Naive thymus-derived CD8-positive, alpha-beta T cell (primary cell): ENCODE results near the gene LPGAT1. TPM values are rescaled to one million over a fixed set of nuclear protein-coding genes. Genes with fewer than 3 reads are reported as not detected.
A peak's percentile ranks its signal among the peaks of the same experiment; 100 is the strongest.
"Not testable (repeated sequence)": the region's sequence is repeated elsewhere in the genome, so short reads cannot be mapped to it uniquely, and the experiment has no call there.

Source experiments
- ATAC-seq, 2 donors: fragments of 150-1000 bp; cut with Tn5 transposase in 1 of 2; sonication (Bioruptor Pico), chemical (Tn5 transposase) in 1 of 2; 1 replicate in 1 of 2; 2 replicates in 1 of 2; pipeline ENCODE4 v1.10.0; 2021; ENCODE audit warnings: mild to moderate bottlenecking in 2 of 2, moderate library complexity in 2 of 2
- POLR2A ChIA-PET: fragments of 350-600 bp; sonication (Branson Sonifier 250); formaldehyde crosslinking; loops from one replicate; lab custom pipeline; 2021; ENCODE audit warnings: antibody characterized with exemption; lab: Charles Lee
- DNase-seq, 10 donors: peaks; one replicate each; pipeline versions ENCODE4 v3.0.0 to v3.0.0-alpha.2; 2020 to 2022
- H3K27ac Mint-ChIP-seq, 10 donors: one replicate each; pipeline ENCODE4 v1.8.0; 2020 to 2022; ENCODE audit warnings: mild to moderate bottlenecking in 10 of 10, mixed read lengths in 10 of 10, moderate library complexity in 4 of 10, inconsistent platforms in 1 of 10
- H3K27me3 Mint-ChIP-seq, 5 donors: one replicate each; pipeline ENCODE4 v1.8.0; 2021 to 2022; ENCODE audit warnings: mixed read lengths in 5 of 5
- H3K36me3 Mint-ChIP-seq, 3 donors: one replicate each; pipeline ENCODE4 v1.8.0; 2020 to 2022; ENCODE audit warnings: mixed read lengths in 3 of 3, mild to moderate bottlenecking in 2 of 3, inconsistent platforms in 1 of 3
- H3K4me1 Mint-ChIP-seq, 4 donors: one replicate each; pipeline ENCODE4 v1.8.0; 2021 to 2022; ENCODE audit warnings: mixed read lengths in 4 of 4
- H3K4me3 Mint-ChIP-seq, 10 donors: one replicate each; pipeline ENCODE4 v1.8.0; 2020 to 2022; ENCODE audit warnings: mild to moderate bottlenecking in 10 of 10, mixed read lengths in 10 of 10, moderate library complexity in 6 of 10, inconsistent platforms in 1 of 10
- H3K9me3 Mint-ChIP-seq, 9 donors: one replicate each; pipeline ENCODE4 v1.8.0; 2020 to 2022; ENCODE audit warnings: mixed read lengths in 9 of 9, mild to moderate bottlenecking in 3 of 9, inconsistent platforms in 1 of 9, moderate library complexity in 1 of 9
- polyA plus RNA-seq, 3 donors: library from polyadenylated mRNA; unstranded; fragments of 300-500 nt; fragmentation: Illumina TruSeq; gene quantifications; one replicate each; pipeline ENCODE4 v1.2.3, GENCODE V29; 2021
- total RNA-seq, 8 experiments: library from RNA in 2 of 8; stranded (reverse) in 2 of 8; gene quantifications; one replicate each; pipeline ENCODE4 v1.2.3 and lab custom pipeline; 2021 to 2026

The LPGAT1 gene
- total and polyA plus RNA-seq, 5 experiments from 2014 or later = 6.1 to 21.0 (median 15.7) TPM

DNA sequence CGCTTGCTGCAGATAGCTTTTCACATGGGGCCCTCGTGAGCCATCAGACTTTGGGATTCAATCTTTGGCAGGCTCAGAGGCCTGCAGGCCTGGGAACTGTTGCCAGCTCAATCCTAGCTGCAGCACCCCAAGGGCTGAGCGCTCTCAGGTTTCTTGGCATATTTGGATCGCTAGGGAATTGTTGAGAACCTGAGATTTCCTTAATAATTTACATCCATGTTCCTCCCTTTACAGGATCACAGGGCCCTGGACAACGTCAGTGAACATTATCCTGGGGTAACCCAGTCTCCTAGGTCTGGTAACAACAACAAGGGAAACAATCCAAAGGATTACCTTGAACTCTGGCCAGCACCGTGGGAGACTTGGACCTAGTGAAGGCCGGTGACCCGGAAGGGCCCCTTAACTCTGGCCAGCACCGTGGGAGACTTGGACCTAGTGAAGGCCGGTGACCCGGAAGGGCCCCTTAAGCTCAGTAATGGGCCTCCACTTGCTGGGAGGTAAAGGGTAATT is 105.8 kb downstream of the LPGAT1 start:
- Mint-ChIP-seq H3K27ac (no peak overlapping the region), H3K4me1 (no peaks in the 10 kb centered on the region), H3K4me3 (no peak overlapping the region), H3K27me3 (peaks cover 0 to 2% (median 0%) of the 10 kb centered on the region in 5 donors), H3K36me3 (no peaks in the 10 kb centered on the region), H3K9me3 (peaks cover 0 to 7% (median 0%) of the 10 kb centered on the region in 9 donors)
- no peak for ATAC-seq
- POLR2A ChIA-PET = no interaction called here
- DNase-seq = no peak

DNA sequence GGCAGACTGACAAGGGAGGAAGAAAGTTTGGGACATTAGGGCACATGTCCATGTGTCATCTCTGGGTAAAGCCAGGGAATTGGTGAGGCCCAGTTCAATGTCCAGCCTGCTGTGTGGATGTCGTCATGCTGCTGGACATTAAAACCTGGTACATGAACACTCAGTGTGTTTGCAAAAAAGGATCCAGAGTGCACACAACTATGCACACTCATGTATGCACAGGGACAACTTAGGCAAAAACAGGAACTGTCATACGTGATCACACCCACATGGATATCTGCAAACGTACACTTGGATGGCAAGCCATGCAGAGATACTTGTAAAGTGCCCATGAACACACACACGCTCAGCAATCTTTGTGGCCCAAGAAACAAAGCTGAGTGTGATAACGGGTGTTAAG is 107.3 kb downstream of the LPGAT1 start:
- DNase-seq (no peak), ATAC-seq (no peak)
- POLR2A ChIA-PET = interaction anchor here (0.5 kb wide), 1 partner anchor 139 kb away, joined by 5 read pairs; no protein-coding TSS in a partner anchor
- Mint-ChIP-seq H3K27ac (no peak overlapping the region), H3K4me3 (no peak overlapping the region), H3K4me1 (no peaks in the 10 kb centered on the region), H3K27me3 (peaks cover 0 to 2% (median 0%) of the 10 kb centered on the region in 5 donors), H3K36me3 (no peaks in the 10 kb centered on the region), H3K9me3 (peaks cover 0 to 9% (median 0%) of the 10 kb centered on the region in 9 donors)

DNA sequence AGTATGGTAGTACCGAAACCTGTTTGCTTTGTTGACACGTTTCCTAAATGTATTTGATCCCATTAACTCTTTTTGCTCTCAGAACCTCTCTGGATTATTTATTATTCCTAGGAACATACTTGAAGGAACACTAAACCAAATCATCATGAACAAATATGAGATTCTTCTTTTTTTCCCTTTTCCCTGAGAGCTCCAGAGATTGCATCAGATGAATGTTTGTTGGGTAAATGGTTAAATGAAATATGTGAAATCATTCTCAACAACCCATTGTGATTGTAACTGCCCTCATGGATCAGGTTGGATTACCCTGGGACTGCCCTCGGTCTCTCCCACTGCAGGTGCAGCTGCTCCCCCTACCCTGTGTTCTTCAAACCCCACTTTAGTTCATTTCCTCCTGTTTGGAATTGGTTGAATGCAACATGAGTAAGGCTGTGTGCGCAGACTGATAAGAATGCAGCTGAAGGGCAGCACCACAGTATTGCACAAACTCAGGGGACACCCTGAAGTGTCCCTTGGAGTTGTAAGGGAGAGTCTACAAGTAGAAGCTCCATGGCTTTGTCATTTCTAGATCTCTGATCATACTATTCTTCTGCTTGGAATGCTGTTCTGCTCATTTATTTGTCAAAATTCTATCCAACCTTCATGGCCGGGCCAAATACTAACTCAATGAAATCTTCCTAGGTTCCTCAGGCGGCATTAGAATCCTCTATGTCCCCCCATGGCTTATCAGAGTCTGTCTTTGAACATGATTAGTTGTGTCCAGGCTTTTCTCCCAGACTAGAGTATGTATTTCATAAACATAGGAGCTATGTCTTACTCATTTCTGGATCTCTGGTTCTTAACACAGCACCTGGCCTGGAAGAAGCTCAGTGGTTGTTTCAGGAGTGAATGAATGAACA is 108.0 kb downstream of the LPGAT1 start:
- Mint-ChIP-seq H3K4me3 (no peak overlapping the region), H3K27ac (no peak overlapping the region), H3K9me3 (peaks cover 0 to 9% (median 0%) of the 10 kb centered on the region in 9 donors), H3K36me3 (no peaks in the 10 kb centered on the region), H3K27me3 (peaks cover 0 to 2% (median 0%) of the 10 kb centered on the region in 5 donors), H3K4me1 (no peaks in the 10 kb centered on the region)
- ATAC-seq (no peak), DNase-seq (no peak)
- POLR2A ChIA-PET = interaction anchor here (0.5 kb wide), 1 partner anchor 139 kb away, joined by 5 read pairs; no protein-coding TSS in a partner anchor

DNA sequence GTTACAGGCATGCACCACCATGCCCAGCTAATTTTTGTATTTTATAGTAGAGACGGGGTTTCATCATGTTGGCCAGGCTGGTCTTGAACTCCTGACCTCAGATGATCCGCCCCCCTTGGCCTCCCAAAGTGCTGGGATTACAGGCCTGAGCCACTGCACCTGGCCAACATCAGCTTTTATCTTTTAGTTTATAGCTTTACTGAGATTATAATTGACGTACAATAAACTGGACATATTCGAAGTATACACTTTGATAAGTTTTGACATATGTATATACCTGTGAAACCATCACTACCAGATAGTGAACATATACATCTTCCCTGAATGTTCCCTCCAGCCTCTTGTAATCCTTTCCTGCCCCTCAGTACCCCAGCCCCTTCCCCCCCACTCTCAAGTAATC is 114.0 kb downstream of the LPGAT1 start:
- H3K4me1 Mint-ChIP-seq, H3K9me3 Mint-ChIP-seq, DNase-seq, H3K27me3 Mint-ChIP-seq, H3K4me3 Mint-ChIP-seq, POLR2A ChIA-PET, ATAC-seq, H3K36me3 Mint-ChIP-seq, H3K27ac Mint-ChIP-seq: not testable (repeated sequence)

DNA sequence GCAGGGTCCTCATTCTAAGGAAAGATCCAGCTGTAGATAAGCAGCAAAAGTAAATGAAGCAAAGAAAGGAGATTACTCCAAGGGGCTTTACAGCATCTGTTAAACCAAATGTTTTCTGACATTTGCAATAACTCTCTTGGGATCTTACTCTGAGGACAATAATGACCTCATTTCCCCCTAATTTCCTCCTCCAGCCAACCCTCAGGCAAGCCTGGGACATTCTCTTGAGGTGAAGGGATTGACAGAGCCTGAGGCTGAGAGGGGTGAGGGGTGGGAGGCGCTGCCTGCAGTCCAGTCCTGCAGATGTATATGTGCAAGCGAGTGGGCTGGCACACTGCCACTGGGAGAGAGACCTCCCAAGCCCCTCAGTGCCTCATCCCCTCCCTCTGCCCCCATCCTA is 114.6 kb downstream of the LPGAT1 start:
- Mint-ChIP-seq H3K4me3 (no peak overlapping the region), H3K27ac (no peak overlapping the region)

DNA sequence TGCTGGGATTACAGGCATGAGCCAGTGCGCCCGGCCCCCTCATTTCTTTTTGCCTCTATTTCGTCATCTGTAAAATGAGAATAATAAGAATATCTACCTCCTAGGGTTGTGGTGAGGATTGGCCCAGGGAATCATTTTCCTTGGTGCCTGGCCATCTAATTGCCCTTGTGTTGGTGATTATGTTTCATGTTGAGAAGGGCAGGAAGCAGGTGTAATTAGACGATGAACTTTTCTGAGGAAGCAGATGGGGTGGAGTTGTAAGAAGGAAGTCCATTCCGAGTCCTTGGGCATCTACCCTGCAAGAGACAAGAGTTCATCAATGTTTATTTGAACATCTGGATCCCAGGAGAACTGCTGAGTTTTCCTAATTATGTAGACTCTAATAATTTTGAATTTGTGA is 116.4 kb downstream of the LPGAT1 start:
- POLR2A ChIA-PET = no interaction called here
- no peak overlapping the region for H3K4me3 Mint-ChIP-seq
- H3K4me1 Mint-ChIP-seq = no peaks in the 10 kb centered on the region
- ATAC-seq = no peak
- DNase-seq = no peak
- H3K9me3 Mint-ChIP-seq = no peaks in the 10 kb centered on the region
- H3K27ac Mint-ChIP-seq = no peak overlapping the region
- H3K27me3 Mint-ChIP-seq = no peaks in the 10 kb centered on the region
- no peaks in the 10 kb centered on the region for H3K36me3 Mint-ChIP-seq

More for the DNA sequence above, 114.6 kb downstream of the LPGAT1 start:
- DNase-seq (no peak), ATAC-seq (no peak)
- Mint-ChIP-seq H3K9me3 (peaks cover 0 to 6% (median 0%) of the 10 kb centered on the region in 9 donors), H3K27me3 (no peaks in the 10 kb centered on the region), H3K4me1 (no peaks in the 10 kb centered on the region), H3K36me3 (no peaks in the 10 kb centered on the region)
- POLR2A ChIA-PET = no interaction called here

- ATAC-seq = no peak
- no peaks in the 10 kb centered on the region for H3K9me3 Mint-ChIP-seq
These were observed 117.3 kb downstream of the LPGAT1 start for GRCh38 chr1:211713231-211713630.

DNA sequence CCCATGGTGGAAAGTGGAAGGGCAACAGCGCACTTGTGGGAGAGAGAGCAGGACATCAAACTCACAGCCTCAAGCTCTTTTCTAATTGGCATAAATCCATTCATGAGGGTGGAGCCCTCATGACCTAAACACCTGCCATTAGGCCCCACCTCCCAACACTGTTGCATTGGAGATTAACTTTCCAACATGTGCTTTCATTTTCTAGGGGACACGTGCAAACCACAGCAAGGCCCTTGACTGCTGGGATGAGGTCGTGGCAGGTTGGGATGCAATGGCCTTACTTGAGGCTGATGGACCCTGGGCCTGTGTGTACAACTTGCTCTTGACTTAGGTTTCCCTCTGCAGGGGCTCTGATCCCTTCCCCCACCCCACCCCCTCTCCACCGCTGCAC is 119.3 kb downstream of the LPGAT1 start:
- H3K36me3 Mint-ChIP-seq = no peaks in the 10 kb centered on the region

More at GRCh38 chr1:211713231-211713630, 117.3 kb downstream of the LPGAT1 start:
- H3K4me1 Mint-ChIP-seq = no peaks in the 10 kb centered on the region
- DNase-seq = no peak
- no peaks in the 10 kb centered on the region for H3K36me3 Mint-ChIP-seq
- no peaks in the 10 kb centered on the region for H3K27me3 Mint-ChIP-seq
- no peak overlapping the region for H3K4me3 Mint-ChIP-seq
- POLR2A ChIA-PET = no interaction called here
- no peak overlapping the region for H3K27ac Mint-ChIP-seq

DNA sequence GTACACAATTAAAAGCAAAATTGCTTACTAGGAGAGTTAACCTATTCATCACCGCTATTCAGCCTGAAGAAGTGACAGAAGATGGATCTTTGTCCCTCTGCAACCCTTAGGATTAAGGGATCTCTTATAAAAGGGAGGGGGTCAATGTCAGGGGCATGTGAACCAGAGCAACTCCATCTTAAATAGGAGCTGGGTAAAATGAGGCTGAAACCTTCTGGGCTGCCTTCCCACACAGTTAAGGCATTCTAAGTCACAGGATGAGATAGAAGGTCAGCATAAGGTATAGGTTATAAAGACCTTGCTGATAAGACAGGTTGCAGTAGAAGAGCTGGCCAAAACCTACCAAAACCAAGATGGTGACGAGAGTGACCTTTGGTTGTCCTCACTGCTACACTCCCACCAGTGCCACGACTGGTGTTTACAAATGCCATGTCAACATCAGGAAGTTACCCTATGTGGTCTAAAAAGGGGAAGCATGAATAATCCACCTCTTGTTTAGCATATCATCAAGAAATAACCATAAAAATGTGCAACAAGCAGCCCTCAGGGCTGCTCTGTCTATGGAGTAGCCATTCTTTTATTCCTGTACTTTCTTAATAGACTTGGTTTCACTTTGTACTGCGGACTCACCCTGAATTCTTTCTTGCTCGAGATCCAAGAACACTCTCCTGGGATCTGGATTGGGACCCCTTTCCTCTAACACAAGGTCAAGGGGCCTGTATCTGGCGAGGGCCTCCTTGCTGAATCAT is 119.8 kb downstream of the LPGAT1 start:
- DNase-seq (no peak), ATAC-seq (no peak)
- POLR2A ChIA-PET = interaction anchor here (0.7 kb wide), 1 partner anchor 72 kb away, joined by 3 read pairs; no protein-coding TSS in a partner anchor
- no peaks in the 10 kb centered on the region for H3K4me1 Mint-ChIP-seq
- no peak overlapping the region for H3K4me3 Mint-ChIP-seq
- peak overlapping the region in 1 of 10 donors; percentile 13 for H3K27ac Mint-ChIP-seq
- no peaks in the 10 kb centered on the region for H3K27me3 Mint-ChIP-seq
- H3K9me3 Mint-ChIP-seq = no peaks in the 10 kb centered on the region
- no peaks in the 10 kb centered on the region for H3K36me3 Mint-ChIP-seq

More for the DNA sequence above, 119.3 kb downstream of the LPGAT1 start:
- ATAC-seq = no peak
- H3K4me3 Mint-ChIP-seq = no peak overlapping the region
- no peaks in the 10 kb centered on the region for H3K27me3 Mint-ChIP-seq
- H3K4me1 Mint-ChIP-seq = no peaks in the 10 kb centered on the region
- DNase-seq = no peak
- POLR2A ChIA-PET = no interaction called here
- no peak overlapping the region for H3K27ac Mint-ChIP-seq
- H3K9me3 Mint-ChIP-seq = no peaks in the 10 kb centered on the region

DNA sequence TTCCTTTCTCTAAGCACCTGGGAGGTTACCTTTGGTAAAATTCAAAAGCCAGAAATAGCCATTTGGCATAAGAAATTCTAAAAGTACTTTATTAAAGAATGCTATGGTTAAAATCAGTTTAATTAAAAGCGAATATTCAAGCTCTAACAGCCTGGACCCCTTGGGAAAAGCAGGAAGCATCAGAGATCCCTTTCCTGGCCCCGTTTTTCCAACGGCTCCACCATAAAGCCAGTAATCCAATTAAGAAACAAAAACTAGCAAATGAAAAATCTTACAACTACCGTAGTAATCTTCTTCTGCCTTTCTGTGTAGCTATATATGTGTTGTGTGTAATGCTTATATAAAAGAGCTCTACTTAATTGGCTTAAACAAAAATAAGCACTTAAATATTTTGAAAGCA is 121.6 kb downstream of the LPGAT1 start:
- Mint-ChIP-seq H3K4me1 (no peaks in the 10 kb centered on the region), H3K9me3 (no peaks in the 10 kb centered on the region), H3K36me3 (no peaks in the 10 kb centered on the region), H3K27me3 (no peaks in the 10 kb centered on the region), H3K4me3 (no peak overlapping the region), H3K27ac (no peak overlapping the region)
- POLR2A ChIA-PET = no interaction called here
- ATAC-seq (no peak), DNase-seq (no peak)

DNA sequence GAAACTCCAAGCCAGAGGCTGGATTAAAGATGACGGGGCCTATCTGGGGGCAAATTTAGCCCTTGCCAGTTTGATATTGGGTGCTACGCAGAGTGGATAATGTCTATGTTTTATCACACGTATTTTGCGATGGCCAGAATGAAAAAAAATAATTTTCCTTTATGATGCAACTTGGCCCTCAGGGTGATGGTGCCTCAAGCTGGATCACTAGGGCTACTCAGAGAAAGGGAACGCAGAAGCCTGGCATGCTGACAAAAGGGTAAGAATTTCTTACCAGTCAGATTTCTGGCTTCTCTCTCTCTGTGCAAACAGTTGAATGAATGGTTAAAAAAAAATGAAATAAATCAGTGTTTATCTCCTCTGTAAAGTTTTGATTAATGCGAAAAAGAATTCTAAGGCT is 122.6 kb downstream of the LPGAT1 start:
- DNase-seq (no peak), ATAC-seq (no peak)
- H3K4me1 Mint-ChIP-seq = no peaks in the 10 kb centered on the region
- H3K36me3 Mint-ChIP-seq = no peaks in the 10 kb centered on the region
- no peak overlapping the region for H3K4me3 Mint-ChIP-seq
- H3K9me3 Mint-ChIP-seq = no peaks in the 10 kb centered on the region
- POLR2A ChIA-PET = no interaction called here
- no peaks in the 10 kb centered on the region for H3K27me3 Mint-ChIP-seq
- no peak overlapping the region for H3K27ac Mint-ChIP-seq

- H3K27ac Mint-ChIP-seq = no peak overlapping the region
- H3K9me3 Mint-ChIP-seq = no peaks in the 10 kb centered on the region
- POLR2A ChIA-PET = interaction anchor here (0.6 kb wide), 1 partner anchor 201 kb away, joined by 3 read pairs; no protein-coding TSS in a partner anchor
- no peaks in the 10 kb centered on the region for H3K36me3 Mint-ChIP-seq
- no peak for DNase-seq
- H3K4me1 Mint-ChIP-seq = peaks cover 0 to 1% (median under 1%) of the 10 kb centered on the region in 4 donors
- no peak overlapping the region for H3K4me3 Mint-ChIP-seq
- no peaks in the 10 kb centered on the region for H3K27me3 Mint-ChIP-seq
- no peak for ATAC-seq
These were observed 125.0 kb downstream of the LPGAT1 start for GRCh38 chr1:211705467-211706091.
